GM12865 (cell line): ENCODE data around the gene AKAP7.

ENCODE experiments used
- DNase-seq: peaks from one replicate; pipeline ENCODE4 v3.0.0; 2010; ENCODE audit warnings: low read depth
- H3K4me3 ChIP-seq: 2 replicates; pipeline ENCODE4 v1.5.1; 2011; ENCODE audit warnings: mild to moderate bottlenecking, low read depth, low read length, control low read depth
- CTCF ChIP-seq: IDR thresholded peaks from 2 replicates; pipeline ENCODE4 v1.5.1; 2011; ENCODE audit warnings: low read length, control low read depth, low read depth, inconsistent platforms; ENCODE audit not compliant: insufficient read depth; ENCODE audit errors: missing control alignments

The AKAP7 gene

DNA sequence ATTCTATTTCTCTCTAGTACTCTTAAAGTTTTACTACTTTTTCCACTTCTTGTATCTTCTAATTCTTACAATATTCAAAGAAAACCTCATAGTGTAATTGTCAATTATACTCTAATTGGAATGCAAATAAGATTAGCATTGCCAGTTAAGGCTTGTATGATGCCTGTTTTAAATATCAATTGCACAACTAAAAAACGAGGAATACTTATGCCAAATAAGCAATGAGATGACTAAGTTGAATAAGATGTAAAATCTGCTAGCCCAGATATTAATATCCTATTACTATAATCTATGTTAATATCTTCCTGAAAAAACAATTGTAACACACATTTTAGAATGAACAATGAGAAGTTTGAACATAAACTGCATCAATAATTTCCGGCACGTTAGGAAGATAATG is 13.3 kb upstream of the AKAP7 start:
- no peak overlapping the region for H3K4me3 ChIP-seq
- no peak for DNase-seq
- TF ChIP-seq CTCF = no peak

DNA sequence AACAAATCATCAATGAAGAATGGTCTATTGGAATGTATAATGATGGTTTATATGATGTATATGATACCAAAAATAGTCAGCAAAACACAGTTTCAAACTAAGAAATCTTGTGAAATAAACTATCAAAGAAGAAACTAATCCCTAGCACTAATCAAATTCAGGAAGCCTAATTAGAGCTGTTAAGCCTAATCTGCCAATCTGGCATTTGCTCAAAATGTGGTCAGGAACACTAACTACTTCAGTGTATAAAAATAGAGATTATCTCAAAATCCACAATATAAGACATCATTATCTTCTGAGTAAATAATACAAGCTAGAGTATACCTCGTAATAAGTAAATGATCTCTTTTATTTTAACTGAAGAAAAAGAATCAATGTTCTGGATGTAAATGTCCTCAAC is 12.8 kb upstream of the AKAP7 start:
- H3K4me3 ChIP-seq = no peak overlapping the region
- no peak for TF ChIP-seq CTCF
- DNase-seq = no peak

DNA sequence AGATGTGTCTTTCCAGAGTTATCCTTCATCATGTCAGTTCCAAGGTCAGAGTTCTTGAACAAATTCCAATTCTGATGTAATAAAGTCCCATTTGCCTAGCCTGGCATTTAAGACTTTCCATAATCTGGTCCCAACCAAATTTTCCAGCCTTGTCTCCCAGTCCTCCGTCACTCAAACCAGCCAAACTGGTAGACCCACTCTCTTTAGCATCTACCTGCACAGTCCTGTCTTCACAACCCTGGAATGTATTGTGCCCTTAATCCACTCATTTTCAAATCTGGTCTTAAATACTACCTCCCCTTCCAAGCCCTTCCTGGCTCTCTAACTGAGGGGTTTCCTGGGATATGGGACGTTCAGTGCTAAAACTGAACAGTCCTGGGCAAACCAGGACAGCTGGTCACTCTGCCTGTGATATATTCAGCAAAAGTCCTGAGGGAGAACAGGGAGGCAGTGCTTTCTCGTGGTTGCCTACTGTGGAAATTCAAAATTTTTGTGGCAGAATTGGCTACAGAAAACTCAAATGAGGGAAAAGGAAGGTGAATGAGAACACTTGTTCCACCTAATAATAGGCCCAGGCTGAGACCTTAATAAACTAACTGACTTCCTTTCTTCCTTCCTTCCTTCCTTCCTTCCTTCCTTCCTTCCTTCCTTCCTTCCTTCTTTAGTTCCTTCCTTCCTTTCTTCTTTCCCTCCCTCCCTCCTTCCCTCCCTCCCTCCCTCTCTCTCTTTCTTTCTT is 10.8 kb upstream of the AKAP7 start:
- TF ChIP-seq CTCF = no peak
- no peak for DNase-seq
- H3K4me3 ChIP-seq = no peak overlapping the region

- no peak for TF ChIP-seq CTCF
- no peak for DNase-seq
- H3K4me3 ChIP-seq = no peak overlapping the region
Measured at GRCh38 chr6:131125431-131125830, 9.8 kb upstream of the AKAP7 start.

- DNase-seq = no peak
- TF ChIP-seq CTCF = no peak
- H3K4me3 ChIP-seq = no peak overlapping the region
Measured at GRCh38 chr6:131129689-131130553, 5.3 kb upstream of the AKAP7 start.

- no peak overlapping the region for H3K4me3 ChIP-seq
- no peak for TF ChIP-seq CTCF
- no peak for DNase-seq
Measured at GRCh38 chr6:131130554-131130940, 4.7 kb upstream of the AKAP7 start.
